ENCODE measurements around the gene BIRC2.

BIRC2 gene

DNA sequence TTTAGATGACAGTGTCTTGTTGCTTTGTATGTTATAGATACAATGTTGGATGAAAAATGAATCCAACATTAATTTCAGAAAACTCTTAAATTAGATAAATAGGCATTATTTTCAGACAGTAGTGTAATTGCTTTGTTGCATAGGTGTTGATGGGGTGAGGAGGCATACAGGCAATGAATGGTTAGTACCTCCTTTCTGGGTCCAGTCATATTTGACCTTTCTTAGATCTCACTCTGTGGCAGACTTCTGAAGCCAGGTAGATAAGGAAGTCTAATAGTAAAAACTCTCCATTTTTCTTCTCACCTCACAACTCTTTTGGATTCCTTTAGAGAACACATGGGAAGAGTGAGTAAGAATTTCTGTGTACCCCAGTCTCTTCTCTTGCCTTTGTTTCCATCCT, 31.8 kb downstream of the BIRC2 start:
- TF ChIP-seq LEF1 (IDR thresholded peaks at IDR 0.05; ENCODE audit: borderline replicate concordance) (no peak), FOXK2 (IDR thresholded peaks at IDR 0.05) (no peak), ELF4 (IDR thresholded peaks at IDR 0.05) (no peak)
- DNase-seq (ENCODE audit: extremely low spot score): no peak
- POLR2A ChIA-PET: no interaction called here
- CTCF ChIA-PET: no interaction called here

DNA sequence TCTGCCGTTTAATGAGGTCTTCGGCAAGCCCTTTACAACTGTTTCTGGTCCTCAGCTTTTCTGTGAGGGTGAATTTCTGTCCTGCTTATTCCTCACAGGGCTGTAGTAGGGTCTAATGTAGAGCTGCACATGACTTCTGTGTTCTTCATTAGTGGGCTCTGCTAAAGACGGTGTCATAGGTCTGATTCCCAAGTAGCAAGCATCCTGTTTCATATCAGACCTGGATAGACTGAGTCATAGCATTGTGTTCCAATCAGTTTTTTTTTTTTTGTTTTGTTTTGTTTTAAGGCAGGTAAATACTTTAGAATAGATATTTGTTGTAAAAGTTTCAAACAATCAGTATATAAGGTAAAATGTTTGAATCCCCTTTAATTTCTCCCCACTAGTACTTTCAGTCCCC, 35.4 kb downstream of the BIRC2 start:
- POLR2A ChIA-PET: no interaction called here
- CTCF ChIA-PET: interaction anchor here (1.3 kb wide), 1 partner anchor 8 kb away, joined by 7 read pairs; no protein-coding TSS in a partner anchor

DNA sequence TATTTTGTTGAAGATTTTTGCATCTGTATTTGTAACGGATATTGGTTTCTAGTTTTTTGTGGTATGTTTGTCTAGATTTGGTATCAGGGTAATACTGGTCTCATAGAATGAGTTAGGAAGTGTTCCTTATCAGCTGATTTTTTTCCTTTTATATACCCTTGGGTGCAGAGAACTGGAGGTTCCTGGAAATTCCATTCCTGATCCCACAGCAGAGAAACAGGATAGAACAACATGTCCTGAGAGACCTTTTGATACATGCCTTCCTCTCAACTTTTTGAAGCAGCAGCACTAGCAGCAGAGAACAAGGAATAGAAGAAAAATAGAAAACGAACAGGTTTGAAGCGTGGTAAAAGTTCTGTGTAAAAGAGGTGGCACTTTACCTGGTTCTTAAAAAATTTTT, 36.8 kb downstream of the BIRC2 start:
- ChIA-PET CTCF (interaction anchor here (0.6 kb wide), 1 partner anchor 219 kb away, joined by 3 read pairs; no protein-coding TSS in a partner anchor), POLR2A (no interaction called here)
- no peak for TF ChIP-seq SP1 (IDR thresholded peaks at IDR 0.05)
- TF ChIP-seq FOXA1 (IDR thresholded peaks at IDR 0.05): no peak
- TF ChIP-seq FOXK2 (IDR thresholded peaks at IDR 0.05): no peak
- TF ChIP-seq, protein P1, sequence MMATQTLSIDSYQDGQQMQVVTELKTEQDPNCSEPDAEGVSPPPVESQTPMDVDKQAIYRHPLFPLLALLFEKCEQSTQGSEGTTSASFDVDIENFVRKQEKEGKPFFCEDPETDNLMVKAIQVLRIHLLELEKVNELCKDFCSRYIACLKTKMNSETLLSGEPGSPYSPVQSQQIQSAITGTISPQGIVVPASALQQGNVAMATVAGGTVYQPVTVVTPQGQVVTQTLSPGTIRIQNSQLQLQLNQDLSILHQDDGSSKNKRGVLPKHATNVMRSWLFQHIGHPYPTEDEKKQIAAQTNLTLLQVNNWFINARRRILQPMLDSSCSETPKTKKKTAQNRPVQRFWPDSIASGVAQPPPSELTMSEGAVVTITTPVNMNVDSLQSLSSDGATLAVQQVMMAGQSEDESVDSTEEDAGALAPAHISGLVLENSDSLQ (IDR thresholded peaks at IDR 0.05): no peak
- no peak for TF ChIP-seq LEF1 (IDR thresholded peaks at IDR 0.05; ENCODE audit: borderline replicate concordance)
- no peak for TF ChIP-seq HDGF (IDR thresholded peaks at IDR 0.05; ENCODE audit: borderline replicate concordance)
- TF ChIP-seq ZNF384 (IDR thresholded peaks at IDR 0.05): no peak
- no peak for TF ChIP-seq TARDBP (IDR thresholded peaks at IDR 0.05)
- TF ChIP-seq NFRKB (IDR thresholded peaks at IDR 0.05): no peak
- TF ChIP-seq FOXM1 (IDR thresholded peaks at IDR 0.05; ENCODE audit: borderline replicate concordance): no peak
- no peak for TF ChIP-seq ARNT (IDR thresholded peaks at IDR 0.05)

More for the DNA sequence above, 35.4 kb downstream of the BIRC2 start:
- TF ChIP-seq NFRKB (IDR thresholded peaks at IDR 0.05) (no peak), FOXK2 (IDR thresholded peaks at IDR 0.05) (no peak), FOXA1 (IDR thresholded peaks at IDR 0.05) (no peak), CTBP1 (IDR thresholded peaks at IDR 0.05; ENCODE audit: borderline replicate concordance) (no peak)
- no peak for DNase-seq (ENCODE audit: extremely low spot score)

GRCh38 chr11:102384419-102385079, 37.5 kb downstream of the BIRC2 start:
- ChIA-PET POLR2A (no interaction called here), CTCF (interaction anchor here (0.6 kb wide), 1 partner anchor 218 kb away, joined by 3 read pairs; no protein-coding TSS in a partner anchor)
- no peak for TF ChIP-seq TARDBP (IDR thresholded peaks at IDR 0.05)
- TF ChIP-seq L3MBTL2 (conservative IDR thresholded peaks at IDR 0.05): no peak
- no peak for TF ChIP-seq SP1 (IDR thresholded peaks at IDR 0.05)
- TF ChIP-seq ARNT (IDR thresholded peaks at IDR 0.05): no peak
- TF ChIP-seq ELF4 (IDR thresholded peaks at IDR 0.05): no peak
- TF ChIP-seq FOXK2 (IDR thresholded peaks at IDR 0.05): no peak
- no peak for TF ChIP-seq SUZ12 (IDR thresholded peaks at IDR 0.05)
- no peak for TF ChIP-seq FOXM1 (IDR thresholded peaks at IDR 0.05; ENCODE audit: borderline replicate concordance)
- TF ChIP-seq CTBP1 (IDR thresholded peaks at IDR 0.05; ENCODE audit: borderline replicate concordance): no peak
- TF ChIP-seq, protein P1 (IDR thresholded peaks at IDR 0.05): no peak
- no peak for TF ChIP-seq FOXA1 (IDR thresholded peaks at IDR 0.05)
- DNase-seq (ENCODE audit: extremely low spot score): no peak

More for the DNA sequence above, 36.8 kb downstream of the BIRC2 start:
- DNase-seq (ENCODE audit: extremely low spot score): no peak

GRCh38 chr11:102385085-102386007, 38.3 kb downstream of the BIRC2 start:
- TF ChIP-seq ZNF384 (IDR thresholded peaks at IDR 0.05) (no peak), CTBP1 (IDR thresholded peaks at IDR 0.05; ENCODE audit: borderline replicate concordance) (no peak), BHLHE40 (IDR thresholded peaks at IDR 0.05; ENCODE audit: borderline replicate concordance) (no peak), HDGF (IDR thresholded peaks at IDR 0.05; ENCODE audit: borderline replicate concordance) (no peak), FOXM1 (IDR thresholded peaks at IDR 0.05; ENCODE audit: borderline replicate concordance) (no peak), L3MBTL2 (conservative IDR thresholded peaks at IDR 0.05) (no peak)
- ChIA-PET POLR2A (no interaction called here), CTCF (no interaction called here)
- DNase-seq (ENCODE audit: extremely low spot score): no peak

GRCh38 chr11:102386136-102386734, 39.2 kb downstream of the BIRC2 start:
- TF ChIP-seq BHLHE40 (IDR thresholded peaks at IDR 0.05; ENCODE audit: borderline replicate concordance): no peak
- no peak for TF ChIP-seq L3MBTL2 (conservative IDR thresholded peaks at IDR 0.05)
- TF ChIP-seq, protein P1 (IDR thresholded peaks at IDR 0.05): no peak
- TF ChIP-seq NFRKB (IDR thresholded peaks at IDR 0.05): no peak
- no peak for TF ChIP-seq ELF4 (IDR thresholded peaks at IDR 0.05)
- TF ChIP-seq SUZ12 (IDR thresholded peaks at IDR 0.05): no peak
- TF ChIP-seq LEF1 (IDR thresholded peaks at IDR 0.05; ENCODE audit: borderline replicate concordance): no peak
- no peak for TF ChIP-seq TARDBP (IDR thresholded peaks at IDR 0.05)
- no peak for TF ChIP-seq SP1 (IDR thresholded peaks at IDR 0.05)
- no peak for TF ChIP-seq FOXK2 (IDR thresholded peaks at IDR 0.05)
- no peak for TF ChIP-seq FOXM1 (IDR thresholded peaks at IDR 0.05; ENCODE audit: borderline replicate concordance)
- no peak for TF ChIP-seq FOXA1 (IDR thresholded peaks at IDR 0.05)
- no peak for TF ChIP-seq ARNT (IDR thresholded peaks at IDR 0.05)
- no peak for TF ChIP-seq ZNF384 (IDR thresholded peaks at IDR 0.05)
- no peak for DNase-seq (ENCODE audit: extremely low spot score)
- POLR2A ChIA-PET: no interaction called here
- CTCF ChIA-PET: no interaction called here

Data from HEK293T (cell line).